GM10248 (cell line): Measurements from ENCODE around the gene RAB8B.

ENCODE experiments used
- CTCF ChIA-PET: fragments of 300-600 bp; sonication (Branson Sonifier 250); formaldehyde crosslinking; extraction: SDS; loops from one replicate; lab custom pipeline; 2021; ENCODE audit warnings: antibody characterized with exemption; lab: Yijun Ruan, JAX
- POLR2A ChIA-PET: fragments of 350-650 bp; sonication (Branson Sonifier 250); formaldehyde crosslinking; extraction: SDS; loops from one replicate; lab custom pipeline; 2020; ENCODE audit warnings: antibody characterized with exemption; lab: Yijun Ruan, JAX
- DNase-seq: peaks from one replicate; pipeline ENCODE4 v3.0.0; 2012; ENCODE audit errors: extremely low spot score
- CTCF ChIP-seq: IDR thresholded peaks from 2 replicates; pipeline ENCODE4 v1.5.1; 2012; ENCODE audit warnings: mild to moderate bottlenecking, low read depth; ENCODE audit errors: extremely low read depth, missing control alignments, control extremely low read depth

The RAB8B gene

GRCh38 chr15:63227689-63228088, 38.3 kb downstream of the RAB8B start:
- POLR2A ChIA-PET, result no interaction called here
- CTCF ChIA-PET, result interaction anchor here (1.6 to 6.9 kb wide), 3 partner anchors 10 to 16 kb away, joined by 3 to 27 read pairs (median 10); no protein-coding TSS in a partner anchor
- TF ChIP-seq CTCF, result no peak
- no peak for DNase-seq

- ChIA-PET POLR2A (no interaction called here), CTCF (interaction anchor here (0.9 to 6.9 kb wide), 3 partner anchors 10 to 13 kb away, joined by 5 to 27 read pairs (median 8); no protein-coding TSS in a partner anchor)
- no peak for TF ChIP-seq CTCF
Measured at GRCh38 chr15:63231206-63231605, 41.8 kb downstream of the RAB8B start.

GRCh38 chr15:63231706-63232105, 42.3 kb downstream of the RAB8B start:
- DNase-seq, result no peak
- POLR2A ChIA-PET, result no interaction called here
- no peak for TF ChIP-seq CTCF
- CTCF ChIA-PET, result interaction anchor here (0.9 to 6.9 kb wide), 4 partner anchors 10 to 14 kb away, joined by 3 to 27 read pairs (median 14); no protein-coding TSS in a partner anchor

More at GRCh38 chr15:63231206-63231605, 41.8 kb downstream of the RAB8B start:
- DNase-seq, result no peak

- DNase-seq, result no peak
- CTCF ChIA-PET, result interaction anchor here (0.9 to 6.9 kb wide), 5 partner anchors 11 to 40 kb away, joined by 3 to 27 read pairs (median 8); no protein-coding TSS in a partner anchor
- POLR2A ChIA-PET, result no interaction called here
- TF ChIP-seq CTCF, result no peak
Measured at GRCh38 chr15:63232405-63232804, 43.0 kb downstream of the RAB8B start.

GRCh38 chr15:63232943-63233342, 43.5 kb downstream of the RAB8B start:
- TF ChIP-seq CTCF, result no peak
- ChIA-PET POLR2A (no interaction called here), CTCF (interaction anchor here (1.0 to 6.9 kb wide), 5 partner anchors 11 to 41 kb away, joined by 3 to 27 read pairs (median 8); no protein-coding TSS in a partner anchor)
- DNase-seq, result no peak

GRCh38 chr15:63233667-63234423, 44.4 kb downstream of the RAB8B start:
- DNase-seq, result no peak
- CTCF ChIA-PET, result interaction anchor here (1.0 to 2.8 kb wide), 5 partner anchors 10 to 42 kb away, joined by 3 to 20 read pairs (median 4); no protein-coding TSS in a partner anchor
- TF ChIP-seq CTCF, result no peak
- POLR2A ChIA-PET, result no interaction called here
